Osteoblast (primary cell): Measurements from ENCODE around the gene ZNF20. TPM values are rescaled to one million over a fixed set of nuclear protein-coding genes. Genes with fewer than 3 reads are reported as not detected.

Experiments
- DNase-seq: peaks from one replicate; pipeline ENCODE4 v3.0.0; 2011; ENCODE audit warnings: low spot score, mixed read lengths; ENCODE audit not compliant: insufficient read length; ENCODE audit errors: missing footprints
- H2AFZ ChIP-seq: 2 replicates; pipeline ENCODE4 v1.6.0; 2011; ENCODE audit warnings: mild to moderate bottlenecking, low read length
- H3K27ac ChIP-seq: 2 replicates; pipeline ENCODE4 v1.5.1; 2011; ENCODE audit warnings: mild to moderate bottlenecking, low read depth, low read length, moderate library complexity
- H3K27me3 ChIP-seq: 2 replicates; pipeline ENCODE4 v1.6.0; 2012; ENCODE audit warnings: mild to moderate bottlenecking, control low read depth, inconsistent platforms, low read length, moderate library complexity; ENCODE audit not compliant: insufficient read depth
- H3K36me3 ChIP-seq: 2 replicates; pipeline ENCODE4 v1.5.1; 2011; ENCODE audit warnings: mild to moderate bottlenecking, low read length, control low read depth, moderate library complexity; ENCODE audit not compliant: insufficient read depth
- H3K4me1 ChIP-seq: 2 replicates; pipeline ENCODE4 v1.5.1; 2011; ENCODE audit warnings: mild to moderate bottlenecking, low read length, control low read depth, moderate library complexity; ENCODE audit not compliant: insufficient read depth
- H3K4me2 ChIP-seq: 2 replicates; pipeline ENCODE4 v1.6.0; 2011; ENCODE audit warnings: mild to moderate bottlenecking, low read length; ENCODE audit not compliant: insufficient read depth
- H3K4me3 ChIP-seq: fragments of 200-600 bp; sonication (generic); 3 replicates; pipeline ENCODE4 v1.5.1; 2012; ENCODE audit warnings: mild to moderate bottlenecking, low read length, inconsistent platforms; ENCODE audit not compliant: insufficient read depth
- H3K79me2 ChIP-seq: 2 replicates; pipeline ENCODE4 v1.6.0; 2012; ENCODE audit warnings: mild to moderate bottlenecking, low read length, control low read depth, inconsistent platforms; ENCODE audit not compliant: insufficient read depth
- H3K9me3 ChIP-seq: 2 replicates; pipeline ENCODE4 v1.5.1; 2011; ENCODE audit warnings: low read depth, low read length, control low read depth
- H4K20me1 ChIP-seq: 2 replicates; pipeline ENCODE4 v1.6.0; 2012; ENCODE audit warnings: mild to moderate bottlenecking, low read length, control low read depth; ENCODE audit not compliant: insufficient read depth
- CTCF ChIP-seq: IDR thresholded peaks from 2 replicates; pipeline ENCODE4 v1.5.1; 2011; ENCODE audit warnings: mild to moderate bottlenecking, low read depth, low read length, moderate library complexity; ENCODE audit errors: extremely low read depth
- total RNA-seq: library from RNA; depleted of rRNA; stranded (reverse); fragments of >200 nt; gene quantifications from 2 replicates; pipeline ENCODE4 v1.2.3, GENCODE V29; 2012

Gene ZNF20
- total RNA-seq, 1 donor, result 6.9 TPM

- Histone ChIP-seq H3K4me3 (peak within 1 kb of the TSS; percentile 98), H3K9me3 (no peaks in the 10 kb centered on the region), H3K4me1 (peaks cover 7% of the 10 kb centered on the region), H3K4me2 (peak within 1 kb of the TSS; percentile 80), H3K79me2 (peaks cover 47% of the 10 kb centered on the region), H3K27ac (peak within 1 kb of the TSS; percentile 65), H3K27me3 (no peaks in the 10 kb centered on the region), H4K20me1 (peaks cover 3% of the 10 kb centered on the region), H3K36me3 (peaks cover 14% of the 10 kb centered on the region), H2AFZ (peak within 1 kb of the TSS; percentile 91)
- peak; percentile 94 for DNase-seq
- no peak for TF ChIP-seq CTCF
Observed at GRCh38 chr19:12156223-12157058, 16.3 kb upstream of the ZNF20 start, which contains the start of gene ZNF625. Gene ZNF625, minus strand, starts transcription at chr19:12156734. Its CDS starts 176 bp downstream, at chr19:12156558.

- no peak for DNase-seq
- peak overlapping the region; percentile 65 for H3K27ac ChIP-seq
- H3K4me2 ChIP-seq, result peak overlapping the region; percentile 80
- no peaks in the 10 kb centered on the region for H3K27me3 ChIP-seq
- H4K20me1 ChIP-seq, result peaks cover 3% of the 10 kb centered on the region
- H3K4me1 ChIP-seq, result peaks cover 7% of the 10 kb centered on the region
- peak overlapping the region; percentile 50 for H2AFZ ChIP-seq
- TF ChIP-seq CTCF, result no peak
- peaks cover 53% of the 10 kb centered on the region for H3K79me2 ChIP-seq
- peaks cover 19% of the 10 kb centered on the region for H3K36me3 ChIP-seq
- H3K9me3 ChIP-seq, result no peaks in the 10 kb centered on the region
- H3K4me3 ChIP-seq, result peak overlapping the region; percentile 98
Observed at GRCh38 chr19:12155324-12155860, 15.2 kb upstream of the ZNF20 start.

- Histone ChIP-seq H3K9me3 (peaks cover 19% of the 10 kb centered on the region), H3K36me3 (peaks cover 40% of the 10 kb centered on the region), H3K27me3 (no peaks in the 10 kb centered on the region), H3K27ac (no peak overlapping the region), H3K4me1 (peaks cover 10% of the 10 kb centered on the region), H3K79me2 (peaks cover 8% of the 10 kb centered on the region), H3K4me2 (no peak overlapping the region), H2AFZ (no peak overlapping the region), H3K4me3 (no peak overlapping the region), H4K20me1 (no peaks in the 10 kb centered on the region)
- DNase-seq, result no peak
- TF ChIP-seq CTCF, result no peak
Observed at GRCh38 chr19:12145348-12145747, 5.2 kb upstream of the ZNF20 start.

- Histone ChIP-seq H3K79me2 (peaks cover 33% of the 10 kb centered on the region), H3K4me2 (peak overlapping the region; percentile 94), H4K20me1 (peaks cover 2% of the 10 kb centered on the region), H3K36me3 (peaks cover 37% of the 10 kb centered on the region), H2AFZ (no peak overlapping the region), H3K9me3 (peaks cover 15% of the 10 kb centered on the region), H3K27ac (no peak overlapping the region), H3K27me3 (no peaks in the 10 kb centered on the region), H3K4me1 (peaks cover 10% of the 10 kb centered on the region), H3K4me3 (peak overlapping the region; percentile 94)
- DNase-seq, result no peak
- TF ChIP-seq CTCF, result no peak
Observed at GRCh38 chr19:12141405-12141736, 1.2 kb upstream of the ZNF20 start.
